IMR-90 (cell line): ENCODE results near the gene IL17REL. TPM values are rescaled to one million over a fixed set of nuclear protein-coding genes. Genes with fewer than 3 reads are reported as not detected.
"Not testable (repeated sequence)": the region's sequence is repeated elsewhere in the genome, so short reads cannot be mapped to it uniquely, and the experiment has no call there.

Source experiments
- ATAC-seq: fragments of 200-7000 bp; cut with Tn5 transposase; 2 replicates; pipeline ENCODE4 v1.9.1; 2020; ENCODE audit warnings: low read depth, mild to moderate bottlenecking, moderate library complexity
- BruUV-seq: library from RNA; stranded (reverse); fragments of 400-500 nt; replicated peaks from 2 replicates; lab custom pipeline; 2021; lab: Mats Ljungman, UMichigan
- CTCF ChIA-PET: fragments of 300-600 bp; formaldehyde crosslinking; extraction: SDS; loops from one replicate; lab custom pipeline; 2021; ENCODE audit warnings: antibody characterized with exemption; lab: Yijun Ruan, JAX
- POLR2A ChIA-PET: fragments of 300-600 bp; sonication (Branson Sonifier 250); formaldehyde crosslinking; loops from one replicate; lab custom pipeline; 2022; ENCODE audit warnings: antibody characterized with exemption; ENCODE audit not compliant: unreplicated experiment; lab: Charles Lee
- DNase-seq: peaks from one replicate; pipeline ENCODE4 v3.0.0; 2013
- H2AFZ ChIP-seq: replicated peaks from 2 replicates; pipeline ENCODE3; 2013; ENCODE audit warnings: low read length, mild to moderate bottlenecking; ENCODE audit not compliant: poor library complexity
- H2AK5ac ChIP-seq: 2 replicates; pipeline ENCODE4 v1.6.1; 2013; ENCODE audit warnings: low read depth, low read length, inconsistent platforms
- H2AK9ac ChIP-seq: replicated peaks from 2 replicates; pipeline ENCODE3; 2013; ENCODE audit warnings: mild to moderate bottlenecking, low read depth, low read length, moderate library complexity; ENCODE audit not compliant: poor library complexity
- H2BK120ac ChIP-seq: 2 replicates; pipeline ENCODE4 v1.6.1; 2013; ENCODE audit warnings: low read depth, low read length, inconsistent platforms
- H2BK15ac ChIP-seq: 3 replicates; pipeline ENCODE4 v1.6.1; 2013; ENCODE audit warnings: low read depth, low read length, inconsistent platforms
- H2BK20ac ChIP-seq: 2 replicates; pipeline ENCODE4 v1.6.1; 2013; ENCODE audit warnings: low read depth, mild to moderate bottlenecking, inconsistent platforms, low read length, moderate library complexity
- H2BK5ac ChIP-seq: 2 replicates; pipeline ENCODE4 v1.6.1; 2013; ENCODE audit warnings: mild to moderate bottlenecking, low read depth, low read length, inconsistent platforms; ENCODE audit not compliant: poor library complexity, severe bottlenecking
- H3K14ac ChIP-seq: replicated peaks from 2 replicates; pipeline ENCODE4 v1.6.1; 2013; ENCODE audit warnings: low read depth, low read length, inconsistent platforms
- H3K18ac ChIP-seq: 2 replicates; pipeline ENCODE4 v1.6.1; 2013; ENCODE audit warnings: low read depth, low read length, control low read depth
- H3K23ac ChIP-seq: 2 replicates; pipeline ENCODE4 v1.6.1; 2013; ENCODE audit warnings: low read depth, low read length, inconsistent platforms
- H3K27ac ChIP-seq: 2 replicates; pipeline ENCODE4 v1.5.1; 2013; ENCODE audit warnings: mild to moderate bottlenecking, control low read depth, low read length; ENCODE audit not compliant: insufficient read depth
- H3K27me3 ChIP-seq: 2 replicates; pipeline ENCODE4 v1.6.1; 2013; ENCODE audit warnings: low read length; ENCODE audit not compliant: control insufficient read depth, insufficient read depth
- H3K36me3 ChIP-seq: 2 replicates; pipeline ENCODE4 v1.6.1; 2013; ENCODE audit warnings: low read length, mixed read lengths; ENCODE audit not compliant: control insufficient read depth, insufficient read depth
- H3K4ac ChIP-seq: 2 replicates; pipeline ENCODE4 v1.6.1; 2013; ENCODE audit warnings: low read depth, low read length, inconsistent platforms
- H3K4me1 ChIP-seq: 2 replicates; pipeline ENCODE4 v1.6.1; 2013; ENCODE audit warnings: low read length, mixed read lengths; ENCODE audit not compliant: control insufficient read depth, insufficient read depth
- H3K4me2 ChIP-seq: 2 replicates; pipeline ENCODE4 v1.6.1; 2013; ENCODE audit warnings: low read depth, mild to moderate bottlenecking, control low read depth, low read length, moderate library complexity
- H3K4me3 ChIP-seq: 2 replicates; pipeline ENCODE4 v1.5.1; 2013; ENCODE audit warnings: low read depth, mild to moderate bottlenecking, control low read depth, low read length, moderate library complexity; ENCODE audit not compliant: insufficient read depth
- H3K56ac ChIP-seq: 2 replicates; pipeline ENCODE4 v1.6.1; 2013; ENCODE audit warnings: low read length, inconsistent platforms; ENCODE audit not compliant: insufficient read depth; ENCODE audit errors: extremely low read depth
- H3K79me1 ChIP-seq, 2 experiments: 2 replicates each; pipeline ENCODE4 v1.6.1; 2013; ENCODE audit warnings: low read length in 2 of 2, inconsistent platforms in 1 of 2, low read depth in 1 of 2
- H3K9ac ChIP-seq: 2 replicates; pipeline ENCODE4 v1.6.1; 2013; ENCODE audit warnings: low read depth, low read length, control low read depth
- H3K9me1 ChIP-seq: 2 replicates; pipeline ENCODE4 v1.6.1; 2013; ENCODE audit warnings: low read length, inconsistent platforms; ENCODE audit not compliant: insufficient read depth
- H3K9me3 ChIP-seq: 2 replicates; pipeline ENCODE4 v1.6.1; 2013; ENCODE audit warnings: low read length; ENCODE audit not compliant: control insufficient read depth, insufficient read depth
- H4K20me1 ChIP-seq: 2 replicates; pipeline ENCODE4 v1.6.1; 2013; ENCODE audit warnings: low read length, inconsistent platforms; ENCODE audit not compliant: insufficient read depth
- H4K5ac ChIP-seq: 2 replicates; pipeline ENCODE4 v1.6.1; 2013; ENCODE audit warnings: mild to moderate bottlenecking, low read depth, low read length, control low read depth
- H4K8ac ChIP-seq, 2 experiments: 2 replicates each; pipeline ENCODE4 v1.6.1; 2013; ENCODE audit warnings: low read depth in 2 of 2, low read length in 2 of 2, control low read depth in 1 of 2, inconsistent platforms in 1 of 2
- H4K91ac ChIP-seq: 2 replicates; pipeline ENCODE4 v1.6.1; 2013; ENCODE audit warnings: low read depth, low read length, inconsistent platforms; ENCODE audit not compliant: insufficient read depth
- FOS ChIP-seq: fragments of 150-350 bp; IDR thresholded peaks from 2 replicates; pipeline ENCODE4 v1.6.1; 2016; ENCODE audit warnings: low read depth, low read length
- WGBS, 2 experiments: methylation state at CpG; one replicate each; pipeline versions ENCODE4 v1.1.5 to v1.1.7; 2013; ENCODE audit warnings: missing lambda C conversion rate in 2 of 2; ENCODE audit not compliant: insufficient read length in 1 of 2; ENCODE audit errors: extremely low coverage in 2 of 2; 5-methylcytosine and 5-hydroxymethylcytosine counted together
- dilution Hi-C: fragments of 300-500 bp; cut with HindIII; formaldehyde crosslinking; loops from one replicate; pipeline ENCODE4 v1.14.3; 2018; ENCODE audit warnings: low sequenced_read_pairs; ENCODE audit not compliant: unreplicated experiment
- in situ Hi-C: fragments of 300-500 bp; cut with MboI; formaldehyde crosslinking; loops from 3 replicates; pipeline ENCODE4 v1.14.3; 2019; ENCODE audit warnings: low sequenced_read_pairs, inconsistent platforms, mixed read lengths
- intact Hi-C: fragments of 100-400 bp; cut with micrococcal nuclease; formaldehyde crosslinking; loops from 2 replicates; pipeline ENCODE4 v1.10.0; 2022
- microRNA-seq, 2 experiments: library from miRNA; stranded (forward) in 1 of 2; unstranded in 1 of 2; fragments of 10-50 nt in 1 of 2; fragments of <30 nt in 1 of 2; gene quantifications in 1 of 2; microRNA quantifications in 1 of 2; one replicate each; pipeline versions ENCODE3 to v1.1.0; 2013 to 2020; ENCODE audit not compliant: insufficient read depth in 1 of 2, insufficient read length in 1 of 2, unreplicated experiment in 1 of 2
- polyA plus RNA-seq, 3 experiments: library from polyadenylated mRNA; depleted of rRNA; stranded (reverse); fragments of >200 nt; gene quantifications; 2 replicates each; pipeline ENCODE4 v1.2.3, GENCODE V29; 2012; ENCODE audit warnings: low replicate concordance in 1 of 3
- small RNA-seq, 5 experiments: library from RNA; depleted of rRNA; stranded (forward); fragments of <200 nt; gene quantifications; one replicate each; pipeline ENCODE3, GENCODE V24; 2012
- total RNA-seq: library from RNA; depleted of rRNA; stranded (reverse); fragments of >200 nt; gene quantifications from 2 replicates; pipeline ENCODE4 v1.2.3, GENCODE V29; 2012; rRNA removed

The IL17REL gene
- total and polyA plus RNA-seq, 2 of the 4 experiments (the other 2 are of a cell fraction), result not detected

DNA sequence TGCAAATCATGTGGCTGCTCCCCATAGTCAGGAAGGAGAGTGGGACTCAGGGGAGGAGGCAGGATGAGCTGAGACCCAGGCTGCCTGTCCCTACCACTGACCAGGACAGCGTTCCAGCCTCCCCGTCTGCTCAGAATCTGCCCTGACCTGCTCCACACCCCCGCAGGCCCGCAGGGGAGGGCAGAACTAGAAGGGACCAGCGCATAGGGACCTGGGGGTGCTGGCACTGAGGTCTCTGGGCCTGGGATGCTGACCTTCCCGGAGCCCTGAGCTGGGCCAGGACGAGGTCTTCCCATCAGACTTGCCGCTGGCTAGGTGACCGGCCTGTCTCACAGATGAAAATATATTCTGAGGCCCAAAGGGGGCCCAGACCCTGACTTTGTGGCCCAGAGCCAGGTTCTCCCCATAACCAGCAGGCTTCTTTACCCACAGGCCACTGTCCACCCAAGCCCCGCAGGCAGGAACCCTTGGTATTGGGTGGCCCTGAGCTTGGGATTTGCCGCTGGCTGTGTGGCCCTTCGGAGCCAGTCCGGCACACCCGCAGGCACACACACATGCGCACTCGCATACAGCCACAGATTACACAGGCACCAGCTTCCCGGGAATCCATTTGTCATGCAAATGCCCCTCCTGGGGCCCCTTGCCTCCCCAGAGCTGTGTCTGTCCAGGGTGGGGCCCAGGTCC lies 65.8 kb downstream of the IL17REL start (continued):
- TF ChIP-seq FOS, result no peak

DNA sequence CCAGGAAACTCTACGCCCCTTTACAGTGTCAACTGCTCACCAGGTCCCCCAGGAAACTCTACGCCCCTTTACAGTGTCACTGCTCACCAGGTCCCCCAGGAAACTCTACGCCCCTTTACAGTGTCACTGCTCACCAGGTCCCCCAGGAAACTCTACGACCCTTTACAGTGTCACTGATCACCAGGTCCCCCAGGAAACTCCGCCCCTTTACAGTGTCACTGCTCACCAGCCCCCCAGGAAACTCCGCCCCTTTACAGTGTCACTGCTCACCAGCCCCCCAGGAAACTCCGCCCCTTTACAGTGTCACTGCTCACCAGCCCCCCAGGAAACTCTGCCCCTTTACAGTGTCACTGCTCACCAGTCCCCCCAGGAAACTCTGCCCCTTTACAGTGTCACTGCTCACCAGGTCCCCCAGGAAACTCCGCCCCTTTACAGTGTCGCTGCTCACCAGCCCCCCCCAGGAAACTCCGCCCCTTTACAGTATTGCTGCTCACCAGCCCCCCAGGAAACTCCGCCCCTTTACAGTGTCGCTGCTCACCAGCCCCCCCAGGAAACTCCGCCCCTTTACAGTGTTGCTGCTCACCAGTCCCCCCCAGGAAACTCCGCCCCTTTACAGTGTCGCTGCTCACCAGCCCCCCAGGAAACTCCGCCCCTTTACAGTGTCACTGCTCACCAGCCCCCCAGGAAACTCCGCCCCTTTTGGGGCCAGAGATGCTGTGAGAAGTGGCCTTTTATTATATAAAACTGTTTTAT lies 67.3 kb downstream of the IL17REL start:
- in situ Hi-C loops, ATAC-seq, H3K9me3 ChIP-seq, BruUV-seq, H2BK20ac ChIP-seq, H3K27ac ChIP-seq, H3K18ac ChIP-seq, H3K23ac ChIP-seq, H3K14ac ChIP-seq, H2BK5ac ChIP-seq, dilution Hi-C loops, intact Hi-C loops, H3K56ac ChIP-seq, H3K4me1 ChIP-seq, POLR2A ChIA-PET, H4K20me1 ChIP-seq, H3K79me1 ChIP-seq, H3K27me3 ChIP-seq, H2BK15ac ChIP-seq, H3K4me2 ChIP-seq, H2AK5ac ChIP-seq, H3K4me3 ChIP-seq, H2BK120ac ChIP-seq, H4K91ac ChIP-seq, H4K5ac ChIP-seq, CTCF ChIA-PET, H2AK9ac ChIP-seq, DNase-seq, H4K8ac ChIP-seq, H2AFZ ChIP-seq, H3K4ac ChIP-seq, H3K9me1 ChIP-seq, H3K9ac ChIP-seq, H3K36me3 ChIP-seq: not testable (repeated sequence)
- no CpG with 5 or more reads among the region's 17 CpGs for WGBS, 2 experiments

Small RNA genes within 50 kb of the gene (microRNA-seq; reads per million reads assigned to microRNA genes)
- gene MIR6821, result 0 to 0.37 reads per million in 2 experiments

Small RNA genes within 50 kb of the gene (small RNA-seq; reads per million reads assigned to genes)
- 0 to 15.1 (median 0) reads per million in 5 experiments for gene MIR6821

Other genes starting within 250 kb of the IL17REL start
- gene BRD1, start 184.9 kb downstream of the IL17REL start, total RNA-seq, result 10.0 and 10.8 TPM in 2 replicates
- gene BRD1, start 184.9 kb downstream of the IL17REL start, polyA plus RNA-seq (2012; rRNA removed), result 9.4 and 10.6 TPM in 2 replicates
- gene ZBED4, start 158.9 kb downstream of the IL17REL start, total RNA-seq, result 9.3 and 10.6 TPM in 2 replicates
- 9.6 and 10.5 TPM in 2 replicates for gene ZBED4, start 158.9 kb downstream of the IL17REL start, polyA plus RNA-seq (2012; rRNA removed)
- gene ALG12, start 94.3 kb downstream of the IL17REL start, total RNA-seq, result 5.6 and 7.2 TPM in 2 replicates
- 10.9 and 11.2 TPM in 2 replicates for gene ALG12, start 94.3 kb downstream of the IL17REL start, polyA plus RNA-seq (2012; rRNA removed)
- 36.1 and 36.2 TPM in 2 replicates for gene CRELD2, start 94.1 kb downstream of the IL17REL start, total RNA-seq
- 70.7 and 82.0 TPM in 2 replicates for gene CRELD2, start 94.1 kb downstream of the IL17REL start, polyA plus RNA-seq (2012; rRNA removed)
- gene PIM3, start 52.0 kb downstream of the IL17REL start, total RNA-seq, result 8.6 and 10.3 TPM in 2 replicates
- gene PIM3, start 52.0 kb downstream of the IL17REL start, polyA plus RNA-seq (2012; rRNA removed), result 24.7 and 28.6 TPM in 2 replicates
- not detected in 2 replicates for gene TTLL8, start 45.5 kb upstream of the IL17REL start, total RNA-seq
- gene TTLL8, start 45.5 kb upstream of the IL17REL start, polyA plus RNA-seq (2012; rRNA removed), result not detected in 2 replicates
- gene MLC1, start 72.7 kb upstream of the IL17REL start, total RNA-seq, result not detected in 2 replicates
- 0.07 and 0.10 TPM in 2 replicates for gene MLC1, start 72.7 kb upstream of the IL17REL start, polyA plus RNA-seq (2012; rRNA removed)
- 0.72 and 0.83 TPM in 2 replicates for gene MOV10L1, start 77.2 kb upstream of the IL17REL start, total RNA-seq
- 0.83 and 1.4 TPM in 2 replicates for gene MOV10L1, start 77.2 kb upstream of the IL17REL start, polyA plus RNA-seq (2012; rRNA removed)
- gene PANX2, start 158.0 kb upstream of the IL17REL start, total RNA-seq, result under 0.01 and 0.18 TPM in 2 replicates
- 1.3 and 1.7 TPM in 2 replicates for gene PANX2, start 158.0 kb upstream of the IL17REL start, polyA plus RNA-seq (2012; rRNA removed)
- 13.4 and 13.9 TPM in 2 replicates for gene TRABD, start 173.1 kb upstream of the IL17REL start, total RNA-seq
- gene TRABD, start 173.1 kb upstream of the IL17REL start, polyA plus RNA-seq (2012; rRNA removed), result 42.7 and 45.3 TPM in 2 replicates
- gene SELENOO, start 188.2 kb upstream of the IL17REL start, total RNA-seq, result 10.3 and 10.4 TPM in 2 replicates
- 21.4 and 22.9 TPM in 2 replicates for gene SELENOO, start 188.2 kb upstream of the IL17REL start, polyA plus RNA-seq (2012; rRNA removed)
- 10.0 and 10.8 TPM in 2 replicates for gene TUBGCP6, start 232.3 kb upstream of the IL17REL start, total RNA-seq
- gene TUBGCP6, start 232.3 kb upstream of the IL17REL start, polyA plus RNA-seq (2012; rRNA removed), result 28.6 and 30.9 TPM in 2 replicates
- gene HDAC10, start 238.5 kb upstream of the IL17REL start, total RNA-seq, result 3.6 and 3.9 TPM in 2 replicates
- gene HDAC10, start 238.5 kb upstream of the IL17REL start, polyA plus RNA-seq (2012; rRNA removed), result 35.2 and 35.7 TPM in 2 replicates
- 35.6 and 41.0 TPM in 2 replicates for gene MAPK12, start 248.9 kb upstream of the IL17REL start, total RNA-seq
- 56.3 and 59.9 TPM in 2 replicates for gene MAPK12, start 248.9 kb upstream of the IL17REL start, polyA plus RNA-seq (2012; rRNA removed)